Stimulated activated naive CD4-positive, alpha-beta T cell (primary cell): ENCODE data around the gene CFL2.

Experiments used
- DNase-seq, 6 experiments: peaks; one replicate each; lab custom pipeline; 2025; lab: John Stamatoyannopoulos, UW

Gene CFL2

GRCh38 chr14:34676516-34677211, 37.7 kb downstream of the CFL2 start:
- DNase-seq = no peak

GRCh38 chr14:34673702-34674101, 40.7 kb downstream of the CFL2 start:
- no peak for DNase-seq

DNA sequence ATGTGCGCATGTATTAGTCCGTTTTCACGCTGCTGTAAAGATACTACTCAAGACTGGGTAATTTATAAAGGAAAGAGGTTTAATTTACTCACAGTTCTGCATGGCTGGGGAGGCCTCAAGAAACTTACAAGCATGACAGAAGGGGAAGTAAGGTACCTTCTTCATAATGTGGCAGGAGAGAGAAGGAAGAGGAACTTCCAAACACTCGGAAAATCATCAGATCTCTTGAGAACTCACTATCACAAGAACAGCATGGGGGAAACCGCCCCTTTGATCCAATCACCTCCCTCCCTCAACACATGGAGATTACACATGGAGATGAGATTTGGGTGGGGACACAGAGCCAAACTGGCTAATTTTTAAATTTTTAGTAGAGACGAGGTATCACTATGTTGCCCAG, 42.7 kb downstream of the CFL2 start:
- DNase-seq = no peak

GRCh38 chr14:34668111-34668510, 46.3 kb downstream of the CFL2 start:
- no peak for DNase-seq

GRCh38 chr14:34667007-34667406, 47.4 kb downstream of the CFL2 start:
- DNase-seq = no peak

DNA sequence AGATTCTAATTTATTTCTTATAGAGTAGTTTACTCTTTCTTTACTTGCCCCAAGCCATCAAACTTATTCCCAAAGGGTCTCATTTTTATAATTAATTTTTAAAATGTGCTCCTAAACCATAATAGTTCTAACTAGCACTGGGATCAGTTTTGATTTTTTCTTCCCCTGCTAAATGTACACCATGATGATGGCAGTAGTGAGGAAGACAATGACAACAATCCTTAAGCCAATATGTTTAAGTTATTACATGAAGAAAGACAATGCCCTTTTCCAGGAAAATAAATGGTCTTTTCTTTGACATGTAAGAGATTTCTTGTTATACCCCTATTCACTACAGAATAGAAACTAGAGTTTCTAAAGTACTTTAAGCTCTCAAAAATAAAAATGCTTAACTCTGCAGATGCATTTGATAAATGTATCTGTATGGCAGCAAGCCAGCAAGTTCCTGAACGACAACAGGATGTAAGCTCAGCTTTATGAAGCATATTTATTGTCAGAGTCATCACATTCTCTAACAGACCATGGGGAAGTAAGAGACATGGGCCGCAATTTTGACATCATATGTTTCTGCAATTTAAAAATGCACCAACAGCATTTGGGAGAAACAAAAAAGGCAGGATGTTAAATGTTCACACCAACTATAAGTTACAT, 48.5 kb downstream of the CFL2 start:
- peak in 3 of 6 experiments; percentile 43 to 59 (median 53) for DNase-seq

DNA sequence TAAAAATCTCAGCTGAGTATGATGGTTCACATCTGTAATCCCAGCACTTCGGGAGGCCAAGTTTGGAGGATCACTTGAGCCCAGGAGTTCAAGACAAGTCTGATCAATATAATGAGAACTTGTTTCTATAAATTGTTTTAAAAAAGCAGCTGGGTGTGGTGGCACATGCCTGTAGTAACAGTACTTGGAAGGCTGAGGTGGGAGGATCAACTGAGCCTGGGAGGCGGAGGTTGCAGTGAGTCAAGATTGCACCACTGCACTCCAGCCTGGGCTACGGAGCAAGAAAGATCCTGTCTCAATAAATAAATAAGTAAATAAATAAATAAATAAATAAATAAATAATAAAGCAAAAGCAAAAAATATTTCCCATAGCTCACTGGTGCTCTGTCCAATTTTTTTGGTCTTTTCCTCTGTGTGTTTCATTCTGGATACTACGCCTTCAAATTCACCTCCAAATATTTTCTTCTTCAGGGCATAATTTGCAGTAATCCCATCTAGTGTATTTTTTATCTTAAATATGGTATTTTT, 51.8 kb downstream of the CFL2 start:
- no peak for DNase-seq

DNA sequence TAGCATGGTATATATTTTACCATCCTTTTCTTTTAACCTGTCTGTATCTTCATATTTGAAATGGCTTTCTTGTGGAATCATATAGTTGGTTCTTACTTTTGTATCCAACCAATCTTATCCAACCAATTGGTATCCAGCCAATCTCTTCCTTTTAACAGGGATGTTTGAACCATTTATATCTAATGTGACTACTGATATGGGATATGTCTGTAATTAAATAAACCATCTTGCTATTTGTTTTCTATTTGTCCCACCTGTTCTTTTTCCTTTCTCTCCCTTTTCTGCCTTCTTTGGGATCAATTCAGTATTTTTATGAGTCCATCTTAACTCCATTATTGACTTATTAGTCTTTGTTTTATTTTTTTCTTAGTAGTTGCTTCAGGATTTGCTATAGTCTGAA, 53.6 kb downstream of the CFL2 start:
- no peak for DNase-seq
